Measurements from ENCODE around the gene SUN3.
"Not testable (repeated sequence)": the region's sequence is repeated elsewhere in the genome, so short reads cannot be mapped to it uniquely, and the experiment has no call there.

SUN3 gene

DNA sequence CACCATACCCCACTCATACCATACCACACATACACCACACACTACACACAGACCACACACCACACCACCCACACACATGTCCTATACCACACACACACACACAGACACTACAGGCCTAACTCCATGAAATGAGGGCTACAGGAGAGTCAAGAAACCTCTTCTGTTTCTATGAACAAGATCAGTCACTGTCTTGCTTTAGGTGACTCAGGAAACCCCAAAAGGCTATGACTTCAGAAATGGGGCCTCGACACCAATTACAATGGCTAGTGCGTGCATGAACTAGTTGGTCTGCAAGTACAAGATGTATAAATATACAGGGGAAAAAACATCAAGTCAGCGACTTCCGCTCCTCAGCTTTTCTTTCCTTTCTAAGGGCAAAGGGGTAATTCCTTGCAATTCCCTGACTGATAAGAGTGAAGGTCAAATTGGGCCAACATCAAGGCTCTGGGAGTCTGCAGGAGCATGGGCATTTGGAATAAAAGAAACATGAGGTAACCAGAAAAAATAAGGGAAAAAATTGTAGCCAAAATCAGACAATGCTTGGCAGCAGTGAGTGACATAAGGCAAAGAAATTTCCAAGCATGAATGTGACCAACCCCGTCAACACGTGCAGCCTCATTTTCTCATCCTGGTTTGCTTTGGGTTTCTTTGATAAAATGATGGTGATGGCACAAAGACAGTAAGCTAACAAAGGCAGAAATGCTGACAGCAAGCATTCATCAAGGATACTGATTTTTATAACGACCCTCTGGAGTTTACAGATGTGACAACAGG lies 82.1 kb downstream of the SUN3 start:
- DNase-seq (ENCODE audit: insufficient read length, low spot score) (no peak), FAIRE-seq (no peak)

DNA sequence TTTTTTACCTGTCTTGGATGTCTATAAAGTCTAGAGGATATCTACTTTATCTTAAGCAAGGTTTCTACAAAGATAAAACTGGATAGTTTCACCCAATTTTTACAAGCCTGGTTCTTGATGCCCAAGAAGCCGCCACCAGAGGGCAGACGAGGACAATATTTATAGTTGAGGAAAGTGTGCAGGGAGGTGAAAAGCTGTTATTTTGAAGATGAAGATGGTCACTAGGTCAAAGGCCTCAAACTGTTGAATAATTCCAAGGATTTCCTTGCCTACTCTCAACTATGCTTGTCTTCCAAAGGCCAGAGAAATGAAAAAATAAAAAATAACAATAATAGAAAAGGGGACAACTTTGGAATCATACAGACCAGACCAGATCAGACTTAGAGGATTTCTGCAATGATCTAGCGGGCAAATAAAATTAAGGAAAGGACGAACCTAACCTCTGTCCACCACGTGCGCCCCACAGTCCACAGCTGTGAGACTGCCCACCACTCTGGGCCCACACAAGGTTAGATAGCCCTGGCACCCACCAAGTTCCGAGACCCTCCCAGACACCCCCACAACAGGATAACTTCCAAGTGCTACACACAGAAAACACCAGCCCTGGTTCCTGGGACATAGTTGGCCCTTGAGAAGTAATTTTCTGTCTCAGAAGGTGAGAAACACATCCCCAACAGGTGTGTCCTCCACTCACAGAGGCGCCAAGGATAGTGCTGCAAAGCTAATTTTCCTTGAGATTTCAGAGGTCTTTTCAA lies 83.5 kb downstream of the SUN3 start:
- FAIRE-seq (peak; percentile 77), DNase-seq (ENCODE audit: insufficient read length, low spot score) (peak; percentile 49)

DNA sequence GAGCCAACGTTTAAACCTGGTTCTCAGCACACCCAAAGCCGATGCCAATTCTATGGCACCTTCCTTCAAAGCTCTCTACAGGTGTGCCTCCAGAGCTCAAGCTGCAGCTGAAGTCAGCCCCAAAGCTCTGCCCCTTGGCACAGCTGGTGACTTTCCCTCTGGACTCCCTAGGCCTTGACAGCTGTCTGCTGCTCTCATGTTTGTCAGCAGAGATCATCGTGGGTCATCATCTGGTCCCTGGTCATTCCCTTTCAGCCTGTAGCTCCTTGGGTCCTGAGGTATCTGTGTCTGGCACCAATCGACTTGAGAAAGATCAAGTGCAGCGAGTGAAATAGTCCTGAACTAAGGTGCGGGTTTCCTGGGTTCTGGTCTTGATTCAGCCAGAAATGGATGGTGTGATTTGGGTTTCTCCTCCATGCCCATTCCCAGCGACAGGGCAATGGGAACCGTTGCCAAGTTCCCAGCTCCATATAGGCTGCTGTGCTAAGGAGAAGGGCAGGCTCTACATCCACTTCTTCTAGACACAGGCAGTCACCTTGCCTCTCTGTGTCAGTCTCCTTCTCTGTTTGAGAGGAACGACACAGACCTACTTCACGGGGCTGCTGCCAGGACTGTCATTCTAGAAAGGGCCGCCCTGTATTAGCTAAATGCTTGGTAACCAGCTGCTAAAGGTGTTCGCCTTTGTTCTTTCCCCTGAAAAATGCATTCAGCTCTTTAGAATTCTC lies 84.2 kb downstream of the SUN3 start:
- FAIRE-seq: no peak

DNA sequence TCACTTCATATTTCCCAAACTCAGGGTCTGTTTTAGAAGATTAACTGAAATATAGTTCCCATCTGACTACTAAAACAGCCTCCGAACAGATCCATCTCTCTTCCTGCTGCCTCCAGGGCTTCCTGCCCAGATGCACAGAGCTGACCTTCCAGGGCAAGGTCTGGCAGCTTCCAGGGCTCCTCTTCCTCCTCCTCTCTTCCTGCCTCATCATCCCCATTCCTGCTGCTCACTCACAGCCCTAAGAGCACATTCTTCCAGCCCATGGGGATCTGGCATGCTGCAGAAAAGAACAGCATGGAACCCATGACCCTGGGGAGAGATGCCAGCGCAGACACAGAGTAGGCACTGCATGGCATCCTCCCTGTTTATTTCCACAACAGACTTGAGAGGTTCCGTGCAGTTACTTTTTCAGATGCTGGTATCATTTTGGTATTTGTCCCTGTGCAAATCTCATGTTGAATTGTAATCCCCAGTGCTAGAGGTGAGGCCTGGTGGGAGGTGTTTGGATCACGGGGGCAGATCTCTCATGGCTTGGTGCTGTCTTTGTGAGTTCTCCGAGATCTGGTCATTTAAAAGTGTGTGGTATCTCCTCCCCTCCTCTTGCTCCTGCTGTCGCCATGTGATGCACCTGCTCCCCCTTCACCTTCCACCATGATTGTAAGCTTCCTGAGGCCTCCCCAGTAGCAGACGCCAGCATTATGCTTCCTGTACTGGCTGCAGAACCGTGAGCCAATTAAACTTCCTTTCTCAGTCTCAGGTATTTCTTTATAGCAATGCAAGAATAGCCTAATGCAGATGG lies 85.0 kb downstream of the SUN3 start:
- DNase-seq (ENCODE audit: insufficient read length, low spot score) (no peak), FAIRE-seq (no peak)

More for the DNA sequence above, 84.2 kb downstream of the SUN3 start:
- no peak for DNase-seq (ENCODE audit: insufficient read length, low spot score)

DNA sequence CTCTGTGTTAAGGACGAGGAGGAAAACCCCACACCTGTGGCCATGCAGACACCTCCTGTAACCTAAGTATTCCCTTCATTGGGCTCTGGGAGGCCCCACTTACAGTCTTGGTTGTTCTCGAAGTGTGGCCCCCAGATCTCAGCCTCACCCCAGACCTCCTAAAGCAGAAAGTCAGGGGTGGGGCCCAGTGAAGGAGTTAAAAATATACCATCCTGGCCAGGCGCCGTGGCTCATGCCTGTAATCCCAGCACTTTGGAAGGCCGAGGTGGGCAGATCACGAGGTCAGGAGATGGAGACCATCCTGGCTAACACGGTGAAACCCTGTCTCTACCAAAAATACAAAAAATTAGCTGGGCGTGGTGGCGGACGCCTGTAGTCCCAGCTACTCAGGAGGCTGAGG lies 86.3 kb downstream of the SUN3 start:
- not testable (repeated sequence) for FAIRE-seq; DNase-seq (ENCODE audit: insufficient read length, low spot score)

DNA sequence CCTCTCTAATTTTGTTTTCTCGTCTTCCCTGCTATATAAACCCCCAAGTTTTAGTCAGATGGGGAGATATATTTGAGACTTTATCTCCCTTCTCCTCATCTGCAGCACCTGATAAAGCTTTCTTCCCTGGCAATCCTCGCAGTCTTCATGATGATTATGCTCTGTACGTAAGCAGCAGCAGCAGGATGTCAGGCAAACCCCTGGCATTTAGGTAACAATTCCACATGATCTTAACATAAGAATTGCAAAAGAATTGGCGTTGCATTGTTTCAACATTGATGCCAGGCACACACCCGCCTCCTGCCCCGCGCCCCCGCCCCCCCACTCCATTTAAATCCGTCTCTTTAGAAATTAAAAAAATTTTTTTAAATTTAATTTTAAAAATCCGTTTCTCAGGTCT lies 86.8 kb downstream of the SUN3 start:
- FAIRE-seq: no peak

DNA sequence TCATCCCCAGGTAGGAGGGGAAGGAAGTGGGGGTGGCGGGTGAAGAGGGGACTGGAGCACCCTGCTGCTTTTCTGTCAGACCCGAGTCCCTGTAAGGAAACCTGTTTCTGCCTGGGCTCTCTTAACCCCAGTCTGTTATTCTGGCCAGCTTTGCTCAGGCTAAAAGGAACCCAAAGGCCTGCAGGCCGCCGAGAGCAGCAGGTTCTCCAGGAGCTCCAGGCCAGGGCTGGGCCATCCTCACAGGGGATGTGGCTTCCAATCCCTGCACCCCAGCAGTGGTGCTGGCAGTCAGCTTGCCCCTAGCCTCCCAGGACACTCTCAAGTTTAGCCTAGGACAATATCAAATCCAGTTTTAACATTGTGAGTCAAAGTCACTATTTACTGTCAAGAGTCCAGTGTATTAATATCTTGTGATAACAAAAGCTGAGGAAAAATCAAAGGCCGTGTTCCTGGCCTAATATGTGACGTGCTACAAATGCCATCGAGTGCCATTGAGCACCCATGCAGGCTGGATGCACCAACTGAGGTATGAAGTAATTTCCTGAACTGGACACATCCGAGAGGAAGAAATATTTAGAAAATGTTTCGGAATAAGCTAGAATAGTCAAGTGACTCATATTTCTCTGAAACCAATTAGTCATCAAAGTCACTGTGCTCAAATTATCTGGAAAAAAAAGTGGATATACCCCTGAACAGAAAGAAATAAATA lies 87.6 kb downstream of the SUN3 start:
- no peak for FAIRE-seq
- DNase-seq (ENCODE audit: insufficient read length, low spot score): no peak

More for the DNA sequence above, 86.8 kb downstream of the SUN3 start:
- no peak for DNase-seq (ENCODE audit: insufficient read length, low spot score)

DNA sequence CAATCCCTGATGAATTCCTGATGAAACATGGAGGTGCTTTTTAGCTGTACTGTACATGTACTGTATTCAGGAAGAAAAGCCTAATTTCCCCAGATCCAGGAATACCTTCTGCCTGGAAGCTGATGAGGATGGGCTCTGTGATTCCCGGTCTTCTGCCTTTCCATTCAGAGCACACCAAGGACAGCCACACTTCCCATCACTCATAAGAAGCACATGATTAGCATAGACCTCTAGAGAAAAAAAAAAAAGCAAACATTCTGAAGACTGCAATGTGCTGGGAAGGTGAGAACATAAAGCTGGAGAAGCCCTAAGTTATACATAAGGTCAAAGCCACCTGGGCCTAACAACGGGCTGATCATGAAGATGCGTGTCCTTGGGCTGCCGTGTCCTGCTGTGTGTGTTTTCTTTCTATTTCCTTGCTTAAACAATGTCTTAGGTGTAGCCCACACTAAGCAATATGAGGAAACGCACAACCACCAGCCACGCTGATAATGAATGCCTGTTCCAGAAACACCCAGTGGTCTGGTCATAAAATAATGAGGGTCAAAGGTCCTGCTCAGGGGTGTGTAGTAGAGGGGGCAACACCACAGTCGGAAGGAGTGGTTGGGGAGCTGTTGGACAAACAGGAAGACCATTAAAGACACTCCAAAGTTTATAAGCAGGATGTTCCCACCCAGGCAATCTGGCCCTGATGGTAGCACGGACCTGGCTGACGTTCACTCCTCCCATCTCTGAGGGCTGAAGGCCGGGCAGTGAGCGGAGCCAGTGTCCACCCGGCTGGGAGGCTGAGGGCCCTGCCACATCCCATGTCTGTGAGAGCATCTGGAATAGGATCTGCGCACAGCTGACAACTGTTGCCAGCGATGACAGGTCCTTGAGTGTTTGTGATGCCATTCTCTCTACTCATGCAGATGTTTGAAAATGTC lies 88.6 kb downstream of the SUN3 start:
- DNase-seq (ENCODE audit: insufficient read length, low spot score) (no peak), FAIRE-seq (no peak)

DNA sequence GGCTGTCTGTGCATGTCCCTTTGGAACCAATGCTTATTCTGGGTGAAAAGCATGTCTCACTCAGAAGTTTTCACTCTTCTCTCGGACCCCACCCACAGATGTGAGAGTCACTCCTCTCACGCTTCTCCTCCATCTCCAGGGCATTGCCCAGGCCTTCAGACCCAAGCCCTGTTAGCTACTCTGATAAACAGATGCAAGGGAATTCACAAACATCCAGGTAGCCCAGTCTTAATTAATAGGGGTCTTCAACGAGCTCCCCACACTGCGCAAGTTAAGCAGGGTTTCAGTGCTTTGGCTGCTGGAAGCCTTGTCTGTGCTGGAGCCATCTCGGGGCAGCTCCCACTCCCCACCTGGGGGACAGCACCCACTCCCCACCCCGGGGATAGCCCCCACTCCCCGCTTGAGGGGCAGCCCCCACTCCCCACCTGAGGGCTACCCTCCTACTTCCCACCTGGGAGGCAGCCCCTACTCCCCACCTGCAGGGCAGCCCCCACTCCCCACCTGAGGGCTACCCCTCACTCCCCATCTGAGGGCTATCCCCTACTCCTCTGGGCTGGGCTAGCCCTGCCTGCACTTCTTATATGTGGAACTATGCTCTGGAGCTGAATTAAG lies 89.4 kb downstream of the SUN3 start:
- no peak for DNase-seq (ENCODE audit: insufficient read length, low spot score)
- FAIRE-seq: no peak

DNA sequence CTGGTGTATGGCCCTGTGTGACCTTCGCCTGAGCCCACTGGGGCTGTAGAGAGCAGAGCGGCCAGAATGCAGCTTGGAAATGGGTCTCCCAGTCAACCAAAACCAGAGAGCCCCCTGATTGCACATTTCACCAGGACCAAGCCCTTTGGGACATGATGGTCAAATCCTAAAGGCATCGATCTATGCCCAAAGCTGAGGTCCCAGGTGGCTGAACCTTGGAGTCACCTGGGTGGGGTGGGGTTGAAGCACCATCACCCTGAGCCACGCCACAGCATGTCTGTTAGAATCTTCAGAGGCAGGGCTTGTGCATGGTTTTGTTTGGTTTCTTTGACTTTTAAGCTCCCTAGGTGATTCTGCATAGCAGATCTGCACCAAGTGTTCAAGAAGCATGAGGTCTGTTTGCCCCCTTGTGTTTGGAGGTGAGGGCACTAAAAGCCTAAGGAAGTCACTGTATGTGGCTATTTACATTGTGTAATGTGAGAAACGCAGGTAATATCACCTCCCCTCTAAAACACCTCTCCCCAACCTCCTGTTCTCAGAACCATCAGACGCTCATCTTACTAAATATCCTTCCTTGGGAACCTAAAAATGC lies 90.2 kb downstream of the SUN3 start:
- peak; percentile 28 for FAIRE-seq
- DNase-seq (ENCODE audit: insufficient read length, low spot score): no peak

DNA sequence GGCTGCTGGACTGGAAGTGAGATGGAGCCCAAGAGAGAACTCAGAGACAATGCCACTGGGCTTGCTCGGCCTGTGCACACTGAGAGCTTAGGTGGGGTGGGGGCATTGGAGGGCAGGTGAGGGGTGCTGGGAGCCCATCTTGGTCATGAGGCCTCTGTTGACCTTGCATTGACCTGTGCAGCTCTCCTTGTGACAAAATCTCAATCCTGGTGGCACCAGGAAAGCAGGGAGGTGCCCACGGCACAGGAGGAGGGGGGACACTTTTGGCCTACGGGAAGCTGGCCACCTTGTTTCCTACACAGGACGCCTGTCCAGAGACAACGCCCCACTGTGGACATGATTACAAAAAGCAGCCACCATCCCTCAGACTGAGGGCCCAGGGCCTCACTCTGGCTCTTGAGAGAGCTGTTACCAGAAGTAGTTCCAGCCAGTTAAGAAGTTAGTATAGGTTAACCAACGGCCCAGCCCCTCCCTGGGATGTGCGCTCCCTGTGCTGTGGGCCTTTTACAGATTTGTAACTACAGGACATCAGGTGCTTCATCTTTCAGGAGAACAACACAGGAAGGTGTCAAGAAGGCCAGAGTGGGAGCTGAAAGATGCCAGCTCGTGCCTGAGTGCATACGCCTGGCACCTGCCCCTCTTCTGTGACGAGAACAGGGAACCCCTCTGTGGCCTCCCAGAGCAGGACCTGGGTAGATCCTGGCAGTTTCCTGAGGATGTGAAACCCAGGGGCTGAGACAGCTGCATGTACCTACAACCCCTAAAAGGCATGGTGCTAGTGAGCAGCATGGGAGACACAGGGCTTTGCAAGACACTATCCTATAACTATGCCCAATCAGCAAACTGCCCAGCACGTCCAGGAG lies 91.0 kb downstream of the SUN3 start:
- FAIRE-seq: no peak

More for the DNA sequence above, 91.0 kb downstream of the SUN3 start:
- peak; percentile 42 for DNase-seq (ENCODE audit: insufficient read length, low spot score)

Data from GM19239 (cell line).